Measurements from ENCODE around the gene FBXO24. TPM values are rescaled to one million over a fixed set of nuclear protein-coding genes. Genes with fewer than 3 reads are reported as not detected.

FBXO24 gene
- total and polyA plus RNA-seq, 9 of the 15 experiments (the other 6 are each of a cell fraction or from before 2014, with no cell fraction given) = 0.17 to 0.95 (median 0.50) TPM

DNA sequence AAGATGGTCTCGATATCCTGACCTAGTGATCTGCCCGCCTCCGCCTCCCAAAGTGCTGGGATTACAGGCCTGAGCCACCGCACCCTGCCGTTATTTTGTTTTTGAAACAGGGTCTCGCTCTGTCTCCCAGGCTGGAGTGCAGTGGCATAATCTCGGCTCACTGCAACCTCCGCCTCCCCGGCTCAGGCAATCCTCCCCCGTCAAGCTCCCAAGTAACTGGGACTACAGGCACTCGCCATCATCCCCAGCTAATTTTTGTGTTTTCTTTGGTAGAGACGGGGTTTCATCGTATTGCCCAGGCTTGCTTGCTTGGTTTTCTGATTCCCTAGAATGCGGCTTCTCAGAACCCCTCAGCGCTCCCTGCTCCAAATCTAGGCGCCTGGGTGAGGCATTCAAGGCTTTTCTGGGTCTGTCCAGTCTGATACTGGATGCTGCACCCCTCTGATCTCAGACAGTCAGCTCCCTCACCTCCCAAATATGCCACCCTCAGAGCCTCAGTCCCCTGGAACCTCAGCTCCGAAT is 53.9 kb downstream of the FBXO24 start (continued):
- TF ChIP-seq, protein P1, sequence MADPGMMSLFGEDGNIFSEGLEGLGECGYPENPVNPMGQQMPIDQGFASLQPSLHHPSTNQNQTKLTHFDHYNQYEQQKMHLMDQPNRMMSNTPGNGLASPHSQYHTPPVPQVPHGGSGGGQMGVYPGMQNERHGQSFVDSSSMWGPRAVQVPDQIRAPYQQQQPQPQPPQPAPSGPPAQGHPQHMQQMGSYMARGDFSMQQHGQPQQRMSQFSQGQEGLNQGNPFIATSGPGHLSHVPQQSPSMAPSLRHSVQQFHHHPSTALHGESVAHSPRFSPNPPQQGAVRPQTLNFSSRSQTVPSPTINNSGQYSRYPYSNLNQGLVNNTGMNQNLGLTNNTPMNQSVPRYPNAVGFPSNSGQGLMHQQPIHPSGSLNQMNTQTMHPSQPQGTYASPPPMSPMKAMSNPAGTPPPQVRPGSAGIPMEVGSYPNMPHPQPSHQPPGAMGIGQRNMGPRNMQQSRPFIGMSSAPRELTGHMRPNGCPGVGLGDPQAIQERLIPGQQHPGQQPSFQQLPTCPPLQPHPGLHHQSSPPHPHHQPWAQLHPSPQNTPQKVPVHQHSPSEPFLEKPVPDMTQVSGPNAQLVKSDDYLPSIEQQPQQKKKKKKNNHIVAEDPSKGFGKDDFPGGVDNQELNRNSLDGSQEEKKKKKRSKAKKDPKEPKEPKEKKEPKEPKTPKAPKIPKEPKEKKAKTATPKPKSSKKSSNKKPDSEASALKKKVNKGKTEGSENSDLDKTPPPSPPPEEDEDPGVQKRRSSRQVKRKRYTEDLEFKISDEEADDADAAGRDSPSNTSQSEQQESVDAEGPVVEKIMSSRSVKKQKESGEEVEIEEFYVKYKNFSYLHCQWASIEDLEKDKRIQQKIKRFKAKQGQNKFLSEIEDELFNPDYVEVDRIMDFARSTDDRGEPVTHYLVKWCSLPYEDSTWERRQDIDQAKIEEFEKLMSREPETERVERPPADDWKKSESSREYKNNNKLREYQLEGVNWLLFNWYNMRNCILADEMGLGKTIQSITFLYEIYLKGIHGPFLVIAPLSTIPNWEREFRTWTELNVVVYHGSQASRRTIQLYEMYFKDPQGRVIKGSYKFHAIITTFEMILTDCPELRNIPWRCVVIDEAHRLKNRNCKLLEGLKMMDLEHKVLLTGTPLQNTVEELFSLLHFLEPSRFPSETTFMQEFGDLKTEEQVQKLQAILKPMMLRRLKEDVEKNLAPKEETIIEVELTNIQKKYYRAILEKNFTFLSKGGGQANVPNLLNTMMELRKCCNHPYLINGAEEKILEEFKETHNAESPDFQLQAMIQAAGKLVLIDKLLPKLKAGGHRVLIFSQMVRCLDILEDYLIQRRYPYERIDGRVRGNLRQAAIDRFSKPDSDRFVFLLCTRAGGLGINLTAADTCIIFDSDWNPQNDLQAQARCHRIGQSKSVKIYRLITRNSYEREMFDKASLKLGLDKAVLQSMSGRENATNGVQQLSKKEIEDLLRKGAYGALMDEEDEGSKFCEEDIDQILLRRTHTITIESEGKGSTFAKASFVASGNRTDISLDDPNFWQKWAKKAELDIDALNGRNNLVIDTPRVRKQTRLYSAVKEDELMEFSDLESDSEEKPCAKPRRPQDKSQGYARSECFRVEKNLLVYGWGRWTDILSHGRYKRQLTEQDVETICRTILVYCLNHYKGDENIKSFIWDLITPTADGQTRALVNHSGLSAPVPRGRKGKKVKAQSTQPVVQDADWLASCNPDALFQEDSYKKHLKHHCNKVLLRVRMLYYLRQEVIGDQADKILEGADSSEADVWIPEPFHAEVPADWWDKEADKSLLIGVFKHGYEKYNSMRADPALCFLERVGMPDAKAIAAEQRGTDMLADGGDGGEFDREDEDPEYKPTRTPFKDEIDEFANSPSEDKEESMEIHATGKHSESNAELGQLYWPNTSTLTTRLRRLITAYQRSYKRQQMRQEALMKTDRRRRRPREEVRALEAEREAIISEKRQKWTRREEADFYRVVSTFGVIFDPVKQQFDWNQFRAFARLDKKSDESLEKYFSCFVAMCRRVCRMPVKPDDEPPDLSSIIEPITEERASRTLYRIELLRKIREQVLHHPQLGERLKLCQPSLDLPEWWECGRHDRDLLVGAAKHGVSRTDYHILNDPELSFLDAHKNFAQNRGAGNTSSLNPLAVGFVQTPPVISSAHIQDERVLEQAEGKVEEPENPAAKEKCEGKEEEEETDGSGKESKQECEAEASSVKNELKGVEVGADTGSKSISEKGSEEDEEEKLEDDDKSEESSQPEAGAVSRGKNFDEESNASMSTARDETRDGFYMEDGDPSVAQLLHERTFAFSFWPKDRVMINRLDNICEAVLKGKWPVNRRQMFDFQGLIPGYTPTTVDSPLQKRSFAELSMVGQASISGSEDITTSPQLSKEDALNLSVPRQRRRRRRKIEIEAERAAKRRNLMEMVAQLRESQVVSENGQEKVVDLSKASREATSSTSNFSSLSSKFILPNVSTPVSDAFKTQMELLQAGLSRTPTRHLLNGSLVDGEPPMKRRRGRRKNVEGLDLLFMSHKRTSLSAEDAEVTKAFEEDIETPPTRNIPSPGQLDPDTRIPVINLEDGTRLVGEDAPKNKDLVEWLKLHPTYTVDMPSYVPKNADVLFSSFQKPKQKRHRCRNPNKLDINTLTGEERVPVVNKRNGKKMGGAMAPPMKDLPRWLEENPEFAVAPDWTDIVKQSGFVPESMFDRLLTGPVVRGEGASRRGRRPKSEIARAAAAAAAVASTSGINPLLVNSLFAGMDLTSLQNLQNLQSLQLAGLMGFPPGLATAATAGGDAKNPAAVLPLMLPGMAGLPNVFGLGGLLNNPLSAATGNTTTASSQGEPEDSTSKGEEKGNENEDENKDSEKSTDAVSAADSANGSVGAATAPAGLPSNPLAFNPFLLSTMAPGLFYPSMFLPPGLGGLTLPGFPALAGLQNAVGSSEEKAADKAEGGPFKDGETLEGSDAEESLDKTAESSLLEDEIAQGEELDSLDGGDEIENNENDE (IDR thresholded peaks at IDR 0.05; ENCODE audit: low read depth, low read length) = no peak
- TF ChIP-seq ZSCAN32 (CRISPR knock-in tag; IDR thresholded peaks at IDR 0.05) (no peak), ZNF263 (CRISPR knock-in tag; IDR thresholded peaks at IDR 0.05; ENCODE audit: borderline replicate concordance) (peak; percentile 53; the same call in 1 of the 2 replicates), ZNF584 (CRISPR knock-in tag; IDR thresholded peaks at IDR 0.05; ENCODE audit: low read depth) (no peak), CBFA2T3 (IDR thresholded peaks at IDR 0.05) (peak; percentile 2; the same call in 1 of the 2 replicates), HDAC1 (IDR thresholded peaks at IDR 0.05) (peak in 1 of 2 experiments; percentile 9; a peak in 1 of 4 replicates), SRF (CRISPR knock-in tag; IDR thresholded peaks at IDR 0.05) (no peak), L3MBTL2 (IDR thresholded peaks at IDR 0.05) (no peak)
- TF ChIP-seq, protein P2, sequence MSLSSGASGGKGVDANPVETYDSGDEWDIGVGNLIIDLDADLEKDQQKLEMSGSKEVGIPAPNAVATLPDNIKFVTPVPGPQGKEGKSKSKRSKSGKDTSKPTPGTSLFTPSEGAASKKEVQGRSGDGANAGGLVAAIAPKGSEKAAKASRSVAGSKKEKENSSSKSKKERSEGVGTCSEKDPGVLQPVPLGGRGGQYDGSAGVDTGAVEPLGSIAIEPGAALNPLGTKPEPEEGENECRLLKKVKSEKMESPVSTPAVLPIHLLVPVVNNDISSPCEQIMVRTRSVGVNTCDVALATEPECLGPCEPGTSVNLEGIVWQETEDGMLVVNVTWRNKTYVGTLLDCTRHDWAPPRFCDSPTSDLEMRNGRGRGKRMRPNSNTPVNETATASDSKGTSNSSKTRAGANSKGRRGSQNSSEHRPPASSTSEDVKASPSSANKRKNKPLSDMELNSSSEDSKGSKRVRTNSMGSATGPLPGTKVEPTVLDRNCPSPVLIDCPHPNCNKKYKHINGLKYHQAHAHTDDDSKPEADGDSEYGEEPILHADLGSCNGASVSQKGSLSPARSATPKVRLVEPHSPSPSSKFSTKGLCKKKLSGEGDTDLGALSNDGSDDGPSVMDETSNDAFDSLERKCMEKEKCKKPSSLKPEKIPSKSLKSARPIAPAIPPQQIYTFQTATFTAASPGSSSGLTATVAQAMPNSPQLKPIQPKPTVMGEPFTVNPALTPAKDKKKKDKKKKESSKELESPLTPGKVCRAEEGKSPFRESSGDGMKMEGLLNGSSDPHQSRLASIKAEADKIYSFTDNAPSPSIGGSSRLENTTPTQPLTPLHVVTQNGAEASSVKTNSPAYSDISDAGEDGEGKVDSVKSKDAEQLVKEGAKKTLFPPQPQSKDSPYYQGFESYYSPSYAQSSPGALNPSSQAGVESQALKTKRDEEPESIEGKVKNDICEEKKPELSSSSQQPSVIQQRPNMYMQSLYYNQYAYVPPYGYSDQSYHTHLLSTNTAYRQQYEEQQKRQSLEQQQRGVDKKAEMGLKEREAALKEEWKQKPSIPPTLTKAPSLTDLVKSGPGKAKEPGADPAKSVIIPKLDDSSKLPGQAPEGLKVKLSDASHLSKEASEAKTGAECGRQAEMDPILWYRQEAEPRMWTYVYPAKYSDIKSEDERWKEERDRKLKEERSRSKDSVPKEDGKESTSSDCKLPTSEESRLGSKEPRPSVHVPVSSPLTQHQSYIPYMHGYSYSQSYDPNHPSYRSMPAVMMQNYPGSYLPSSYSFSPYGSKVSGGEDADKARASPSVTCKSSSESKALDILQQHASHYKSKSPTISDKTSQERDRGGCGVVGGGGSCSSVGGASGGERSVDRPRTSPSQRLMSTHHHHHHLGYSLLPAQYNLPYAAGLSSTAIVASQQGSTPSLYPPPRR (CRISPR knock-in tag; IDR thresholded peaks at IDR 0.05; ENCODE audit: borderline replicate concordance) = no peak
- TF ChIP-seq, protein P3, sequence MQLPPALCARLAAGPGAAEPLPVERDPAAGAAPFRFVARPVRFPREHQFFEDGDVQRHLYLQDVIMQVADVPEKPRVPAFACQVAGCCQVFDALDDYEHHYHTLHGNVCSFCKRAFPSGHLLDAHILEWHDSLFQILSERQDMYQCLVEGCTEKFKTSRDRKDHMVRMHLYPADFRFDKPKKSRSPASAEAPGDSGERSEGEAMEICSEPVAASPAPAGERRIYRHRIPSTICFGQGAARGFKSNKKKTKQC (CRISPR knock-in tag; IDR thresholded peaks at IDR 0.05) = peak; percentile 7; the same call in 1 of the 2 replicates
